Hepatocyte (in vitro differentiated cells): ENCODE measurements around the gene RANGAP1.

ENCODE experiments used
- EZH2 ChIP-seq: fragments of 200-600 bp; sonication (generic); IDR thresholded peaks from 2 replicates; pipeline ENCODE4 v1.6.1; 2016; ENCODE audit warnings: antibody characterized with exemption, mild to moderate bottlenecking, borderline replicate concordance
- TF ChIP-seq, protein P1 (sequence below): fragments of 200-600 bp; sonication (generic); IDR thresholded peaks from 2 replicates; pipeline ENCODE4 v1.5.1; 2016; ENCODE audit warnings: antibody characterized with exemption, mild to moderate bottlenecking; ENCODE audit not compliant: poor library complexity

DNA sequence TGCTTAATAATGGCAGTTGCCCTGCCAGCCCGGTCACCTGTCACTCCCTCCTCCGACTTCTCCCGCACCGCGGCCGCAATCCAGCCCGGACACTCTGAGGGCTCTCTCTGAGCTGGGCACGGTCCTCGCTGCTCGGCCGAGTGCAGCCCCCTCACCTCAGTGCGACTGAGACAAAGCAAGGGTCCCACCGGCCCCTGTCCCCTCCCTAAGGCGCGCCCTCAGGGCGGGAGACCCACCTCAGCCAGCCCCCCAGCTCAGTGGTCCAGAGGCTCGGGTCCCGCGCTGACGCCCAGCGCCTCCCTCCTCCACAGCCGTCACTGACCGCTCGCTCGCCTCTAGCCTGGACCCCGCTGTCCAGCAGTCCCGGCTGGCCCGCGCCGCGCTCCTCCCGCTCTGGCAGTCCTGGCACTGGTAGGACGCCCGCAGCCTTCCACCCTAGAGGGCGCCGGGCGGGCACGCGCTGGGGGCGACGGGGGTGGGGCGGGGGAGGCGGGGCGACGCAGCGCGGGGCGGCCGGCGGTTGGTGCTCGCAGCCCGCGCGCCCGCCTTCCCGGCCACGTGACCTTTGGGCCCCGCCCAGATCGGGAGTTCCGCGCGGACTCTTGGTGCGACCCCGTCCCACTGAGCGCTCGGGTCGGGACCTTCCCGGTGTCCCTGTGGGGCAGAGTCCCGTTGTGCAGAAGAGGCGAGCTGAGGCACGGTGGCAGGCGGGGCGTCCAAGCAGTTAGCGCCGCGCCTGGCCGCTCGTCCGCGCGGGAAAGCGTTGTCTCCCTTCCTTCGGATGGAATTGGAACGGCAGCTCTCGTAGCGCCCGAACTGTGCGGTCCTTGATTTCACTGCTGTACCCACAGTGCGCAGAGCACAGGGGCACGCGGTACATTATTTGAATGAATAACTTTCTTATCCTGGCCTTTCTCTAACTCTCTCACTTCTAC, 88.7 kb downstream of the RANGAP1 start:
- no peak for TF ChIP-seq EZH2
- TF ChIP-seq, protein P1, sequence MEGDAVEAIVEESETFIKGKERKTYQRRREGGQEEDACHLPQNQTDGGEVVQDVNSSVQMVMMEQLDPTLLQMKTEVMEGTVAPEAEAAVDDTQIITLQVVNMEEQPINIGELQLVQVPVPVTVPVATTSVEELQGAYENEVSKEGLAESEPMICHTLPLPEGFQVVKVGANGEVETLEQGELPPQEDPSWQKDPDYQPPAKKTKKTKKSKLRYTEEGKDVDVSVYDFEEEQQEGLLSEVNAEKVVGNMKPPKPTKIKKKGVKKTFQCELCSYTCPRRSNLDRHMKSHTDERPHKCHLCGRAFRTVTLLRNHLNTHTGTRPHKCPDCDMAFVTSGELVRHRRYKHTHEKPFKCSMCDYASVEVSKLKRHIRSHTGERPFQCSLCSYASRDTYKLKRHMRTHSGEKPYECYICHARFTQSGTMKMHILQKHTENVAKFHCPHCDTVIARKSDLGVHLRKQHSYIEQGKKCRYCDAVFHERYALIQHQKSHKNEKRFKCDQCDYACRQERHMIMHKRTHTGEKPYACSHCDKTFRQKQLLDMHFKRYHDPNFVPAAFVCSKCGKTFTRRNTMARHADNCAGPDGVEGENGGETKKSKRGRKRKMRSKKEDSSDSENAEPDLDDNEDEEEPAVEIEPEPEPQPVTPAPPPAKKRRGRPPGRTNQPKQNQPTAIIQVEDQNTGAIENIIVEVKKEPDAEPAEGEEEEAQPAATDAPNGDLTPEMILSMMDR: peak; percentile 10
